ENCODE data around the gene MAST4.
A peak's percentile ranks its signal among the peaks of the same experiment; 100 is the strongest.

MAST4 gene

DNA sequence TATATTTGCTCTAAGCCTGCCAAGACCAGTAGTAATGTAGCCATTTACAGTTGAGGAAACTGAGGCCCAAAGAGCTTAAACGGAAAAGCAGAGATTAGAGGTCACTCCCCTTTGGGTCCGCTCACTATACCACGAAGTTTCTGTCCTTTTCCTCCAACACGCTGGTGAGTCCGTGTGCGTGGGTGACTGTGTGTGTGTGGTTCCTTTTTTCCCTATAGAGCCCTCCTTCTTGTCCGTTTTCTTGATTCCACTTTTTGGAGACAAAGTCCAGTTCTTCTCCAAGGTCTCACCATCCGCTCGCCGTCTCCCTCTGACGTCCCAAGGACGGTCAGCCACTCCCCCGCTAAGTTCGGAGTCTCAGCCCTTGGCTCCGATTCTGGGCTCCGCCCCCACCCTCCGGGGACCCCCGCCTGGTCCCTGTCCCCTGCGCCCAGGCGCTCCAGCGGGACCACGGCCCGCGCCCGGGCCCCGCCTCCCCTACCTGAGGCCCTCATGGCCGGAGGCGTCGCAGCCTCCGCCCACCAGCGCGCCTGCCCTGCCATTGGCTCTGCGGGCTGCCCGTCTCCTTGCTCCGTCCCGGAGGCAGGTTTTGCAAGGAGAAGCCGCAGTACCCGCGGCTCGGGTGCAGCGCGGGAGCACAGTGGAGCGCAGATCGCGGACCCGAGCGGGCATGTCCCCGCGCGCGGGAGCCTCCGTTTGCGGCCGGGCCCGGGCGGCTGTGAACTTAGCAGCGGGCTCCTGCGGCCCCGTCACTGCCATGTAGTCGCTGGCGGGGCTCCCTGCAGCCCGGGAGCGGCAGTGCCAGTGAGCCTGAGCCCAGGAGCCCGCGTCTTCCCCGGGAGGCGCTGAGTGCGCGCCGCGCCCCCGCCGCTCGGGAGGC lies at the start of gene MAST4:
Gene MAST4 (plus strand): TSS at position 638 of the 880 bp plus-strand sequence. CDS start 263 bp downstream, outside the sequence.
- Mint-ChIP-seq H3K4me1 (peaks cover 8% of the 10 kb centered on the region), H3K27ac (no peak within 1 kb of the TSS), H3K4me3 (peak within 1 kb of the TSS; percentile 56), H3K36me3 (no peaks in the 10 kb centered on the region), H3K9me3 (no peaks in the 10 kb centered on the region)
- ATAC-seq (peak; percentile 86), DNase-seq (ENCODE audit: low spot score in 2 of 2) (peak; percentile 39 to 80)

DNA sequence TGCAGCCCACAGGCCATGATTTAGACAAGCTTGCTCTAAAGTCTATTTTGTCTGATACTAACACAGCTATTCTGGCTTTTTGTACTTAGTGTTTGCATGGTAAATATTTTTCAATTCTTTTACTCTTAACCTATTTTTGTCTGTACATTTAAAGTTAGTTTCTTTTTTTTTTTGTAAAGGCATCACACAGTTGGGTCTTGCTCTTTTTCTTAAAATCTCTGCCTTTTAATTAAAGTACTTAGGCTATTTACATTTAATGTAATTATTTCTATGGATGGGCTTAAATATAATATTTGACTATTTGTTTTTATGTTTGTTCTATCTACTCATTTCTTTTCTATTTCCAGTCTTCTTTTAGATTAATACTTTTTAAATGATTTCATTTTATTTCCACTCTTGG lies 49.7 kb upstream of the MAST4 start:
- peaks cover 17% of the 10 kb centered on the region for H3K9me3 Mint-ChIP-seq
- no peak overlapping the region for H3K4me3 Mint-ChIP-seq
- ATAC-seq (no peak), DNase-seq (ENCODE audit: low spot score in 2 of 2) (no peak)
- no peaks in the 10 kb centered on the region for H3K36me3 Mint-ChIP-seq
- no peak overlapping the region for H3K27ac Mint-ChIP-seq
- no peaks in the 10 kb centered on the region for H3K4me1 Mint-ChIP-seq

DNA sequence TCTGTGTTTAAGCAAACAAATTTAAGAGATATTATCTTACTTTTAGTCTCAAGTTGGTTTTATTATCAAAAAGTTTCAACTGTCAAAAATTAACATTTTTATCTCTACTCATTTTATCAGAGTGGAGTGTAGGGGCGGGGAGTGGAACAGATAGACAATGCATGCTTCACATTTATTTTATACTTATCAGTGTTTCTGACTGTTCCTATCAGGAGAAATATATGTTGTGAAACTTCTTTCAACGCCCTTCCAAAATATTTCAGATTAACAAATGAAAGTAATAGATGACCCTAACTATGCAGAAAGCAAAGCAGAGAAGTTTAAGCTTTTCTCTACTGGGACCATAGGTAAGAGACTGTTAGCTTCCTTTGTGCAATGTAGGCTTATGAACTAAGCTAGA lies 44.9 kb upstream of the MAST4 start:
- no peaks in the 10 kb centered on the region for H3K36me3 Mint-ChIP-seq
- DNase-seq (ENCODE audit: low spot score in 2 of 2) (no peak), ATAC-seq (no peak)
- peaks cover 13% of the 10 kb centered on the region for H3K9me3 Mint-ChIP-seq
- H3K4me1 Mint-ChIP-seq: peaks cover 5% of the 10 kb centered on the region
- H3K27ac Mint-ChIP-seq: no peak overlapping the region
- no peak overlapping the region for H3K4me3 Mint-ChIP-seq

DNA sequence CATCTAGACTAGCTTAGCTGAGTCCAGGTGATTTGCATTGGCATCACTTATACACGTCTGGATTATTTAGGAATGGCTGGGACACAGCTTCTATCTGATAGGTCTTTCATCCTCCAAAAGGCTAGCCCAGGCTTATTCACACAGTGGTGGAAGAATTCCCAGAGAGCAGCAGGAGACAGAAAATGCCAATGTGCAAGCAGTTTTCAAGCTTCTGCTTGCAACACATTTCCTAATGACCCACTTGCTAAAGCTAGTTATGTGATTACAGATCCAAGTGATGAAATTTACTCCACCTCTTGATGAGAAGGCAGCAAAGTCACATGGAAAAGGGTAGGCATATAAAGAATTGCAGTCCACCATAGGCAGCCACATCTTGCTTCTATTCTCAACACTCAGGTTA lies 44.2 kb upstream of the MAST4 start:
- H3K27ac Mint-ChIP-seq: no peak overlapping the region
- no peaks in the 10 kb centered on the region for H3K36me3 Mint-ChIP-seq
- H3K4me3 Mint-ChIP-seq: no peak overlapping the region
- ATAC-seq (no peak), DNase-seq (ENCODE audit: low spot score in 2 of 2) (no peak)
- H3K4me1 Mint-ChIP-seq: peaks cover 5% of the 10 kb centered on the region
- H3K9me3 Mint-ChIP-seq: peaks cover 13% of the 10 kb centered on the region

GRCh38 chr5:66553368-66553912 lies 42.8 kb upstream of the MAST4 start:
- no peak overlapping the region for H3K4me3 Mint-ChIP-seq
- no peak overlapping the region for H3K27ac Mint-ChIP-seq
- DNase-seq (ENCODE audit: low spot score in 2 of 2): no peak
- H3K36me3 Mint-ChIP-seq: no peaks in the 10 kb centered on the region
- peaks cover 9% of the 10 kb centered on the region for H3K9me3 Mint-ChIP-seq
- no peak for ATAC-seq
- H3K4me1 Mint-ChIP-seq: peaks cover 8% of the 10 kb centered on the region

DNA sequence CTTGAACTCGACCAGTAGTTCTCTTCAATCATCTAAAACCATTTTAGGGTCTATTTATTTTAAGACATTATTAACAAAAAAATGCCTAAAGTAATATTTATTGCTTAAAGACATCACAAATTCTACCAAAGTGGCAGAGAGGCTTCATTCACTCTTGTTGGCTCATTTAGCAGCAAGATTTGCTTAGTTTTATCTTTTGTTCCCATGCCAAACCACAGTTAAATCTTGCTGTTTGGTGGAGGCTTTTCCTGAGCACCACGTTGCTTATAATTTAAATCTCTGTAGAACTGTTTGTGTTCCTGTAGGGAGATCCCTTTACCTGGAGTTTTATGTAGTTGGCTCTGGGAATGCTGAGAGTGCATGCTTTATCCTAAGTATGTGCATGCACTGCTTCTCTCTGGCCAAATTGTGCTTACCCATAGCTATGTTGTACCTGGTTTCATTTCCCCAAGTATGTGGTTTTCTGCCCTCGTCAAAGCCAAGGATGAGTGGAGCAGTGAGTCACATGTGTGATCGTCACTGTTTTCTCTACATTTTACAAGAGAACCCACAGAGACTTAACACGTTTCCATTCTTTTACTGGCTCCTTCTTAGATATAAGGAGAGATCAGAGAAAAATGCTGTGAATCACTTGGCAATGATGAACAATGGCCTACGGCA lies 42.1 kb upstream of the MAST4 start:
- DNase-seq (ENCODE audit: low spot score in 2 of 2) (no peak), ATAC-seq (peak; percentile 90)
- Mint-ChIP-seq H3K27ac (no peak overlapping the region), H3K9me3 (peaks cover 7% of the 10 kb centered on the region), H3K4me1 (peaks cover 10% of the 10 kb centered on the region), H3K4me3 (no peak overlapping the region), H3K36me3 (no peaks in the 10 kb centered on the region)

- H3K9me3 Mint-ChIP-seq: peaks cover 3% of the 10 kb centered on the region
- H3K4me3 Mint-ChIP-seq: no peak overlapping the region
- no peak for DNase-seq (ENCODE audit: low spot score in 2 of 2)
- H3K27ac Mint-ChIP-seq: no peak overlapping the region
- H3K36me3 Mint-ChIP-seq: no peaks in the 10 kb centered on the region
- peaks cover 10% of the 10 kb centered on the region for H3K4me1 Mint-ChIP-seq
- ATAC-seq: no peak
These were observed 41.3 kb upstream of the MAST4 start for GRCh38 chr5:66554884-66555283.

- DNase-seq (ENCODE audit: low spot score in 2 of 2) (no peak), ATAC-seq (peak; percentile 79)
- Mint-ChIP-seq H3K27ac (no peak overlapping the region), H3K36me3 (no peaks in the 10 kb centered on the region), H3K4me3 (no peak overlapping the region), H3K4me1 (peaks cover 10% of the 10 kb centered on the region), H3K9me3 (peaks cover 3% of the 10 kb centered on the region)
These were observed 37.6 kb upstream of the MAST4 start for GRCh38 chr5:66558560-66558959.

DNA sequence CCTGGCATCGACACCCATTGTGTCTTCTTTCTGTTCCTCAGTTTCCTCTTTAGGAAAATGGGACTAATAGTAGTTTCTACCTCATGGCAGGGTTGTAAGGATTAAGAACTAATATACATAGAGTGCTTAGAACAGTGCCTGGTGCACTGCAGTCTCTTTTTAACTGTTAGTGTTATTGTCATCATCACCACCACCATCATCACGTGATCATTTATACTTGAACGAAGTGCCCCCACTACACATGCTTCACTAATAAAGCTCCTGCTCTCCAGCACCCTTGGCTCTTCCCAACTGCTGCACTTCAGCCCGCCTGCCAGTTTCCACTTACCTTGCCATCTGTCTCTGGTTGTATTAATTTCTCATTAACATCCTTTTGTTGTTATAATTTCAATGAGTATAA lies 35.8 kb upstream of the MAST4 start:
- no peak overlapping the region for H3K27ac Mint-ChIP-seq
- ATAC-seq: no peak
- peaks cover 2% of the 10 kb centered on the region for H3K9me3 Mint-ChIP-seq
- no peaks in the 10 kb centered on the region for H3K36me3 Mint-ChIP-seq
- peaks cover 5% of the 10 kb centered on the region for H3K4me1 Mint-ChIP-seq
- no peak for DNase-seq (ENCODE audit: low spot score in 2 of 2)
- H3K4me3 Mint-ChIP-seq: no peak overlapping the region

DNA sequence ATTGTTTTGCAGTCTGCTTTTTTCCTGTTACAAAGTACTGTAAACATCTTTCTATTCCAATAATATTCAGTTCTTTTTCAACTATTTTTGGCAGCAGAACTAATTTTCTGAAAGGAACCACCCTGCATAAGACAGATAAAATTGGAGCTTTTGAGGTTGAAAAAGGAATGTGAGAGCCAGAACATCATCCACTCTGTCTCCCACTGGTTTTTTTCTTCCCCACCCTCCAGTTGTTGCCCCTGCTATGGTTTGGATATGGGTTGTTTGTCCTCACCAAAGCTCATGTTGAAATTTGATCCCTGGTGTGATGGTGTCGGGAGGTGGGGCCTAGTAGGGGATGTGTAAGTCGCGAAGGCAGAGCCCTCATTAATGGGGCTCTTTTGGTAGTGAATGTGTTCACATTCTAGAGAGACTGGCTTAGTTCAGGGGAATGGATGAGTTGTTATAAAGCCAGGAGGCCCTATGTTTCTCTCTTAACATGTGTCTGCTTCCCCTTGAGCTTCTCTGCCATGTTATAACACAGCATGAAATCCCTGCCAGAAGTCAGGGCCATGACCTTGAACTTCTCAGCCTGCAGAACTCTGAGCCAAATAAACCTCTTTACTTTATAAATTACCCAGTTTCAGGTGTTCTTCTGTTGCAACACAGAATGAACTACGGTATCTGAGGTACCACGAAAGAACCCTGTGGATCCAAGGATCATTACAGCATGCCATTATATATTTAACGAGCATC lies 34.8 kb upstream of the MAST4 start:
- no peaks in the 10 kb centered on the region for H3K36me3 Mint-ChIP-seq

DNA sequence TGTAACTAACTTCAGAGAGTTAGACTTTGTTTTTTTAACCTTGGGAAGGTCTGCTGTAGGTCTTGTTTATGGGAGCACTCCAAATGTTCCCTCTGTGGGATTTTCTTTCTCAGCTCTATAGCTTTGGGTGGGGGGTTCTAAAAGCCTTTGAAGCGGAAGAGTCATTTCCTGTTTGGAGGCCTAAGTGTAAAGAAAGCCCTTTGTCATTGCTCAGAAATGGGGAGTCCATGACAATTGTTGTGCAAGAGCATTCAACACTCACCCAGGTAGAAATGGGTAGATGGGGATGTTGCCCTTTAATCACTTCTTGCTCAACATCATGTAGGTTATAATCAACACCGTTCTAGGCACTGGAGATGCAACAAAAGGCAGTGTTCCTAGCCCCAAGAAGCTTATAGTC lies 30.3 kb upstream of the MAST4 start:
- no peaks in the 10 kb centered on the region for H3K9me3 Mint-ChIP-seq
- no peak for ATAC-seq
- no peak for DNase-seq (ENCODE audit: low spot score in 2 of 2)

More for the DNA sequence above, 34.8 kb upstream of the MAST4 start:
- ATAC-seq: no peak
- Mint-ChIP-seq H3K27ac (no peak overlapping the region), H3K4me1 (peaks cover 5% of the 10 kb centered on the region), H3K9me3 (no peaks in the 10 kb centered on the region), H3K4me3 (no peak overlapping the region)
- DNase-seq (ENCODE audit: low spot score in 2 of 2): no peak

DNA sequence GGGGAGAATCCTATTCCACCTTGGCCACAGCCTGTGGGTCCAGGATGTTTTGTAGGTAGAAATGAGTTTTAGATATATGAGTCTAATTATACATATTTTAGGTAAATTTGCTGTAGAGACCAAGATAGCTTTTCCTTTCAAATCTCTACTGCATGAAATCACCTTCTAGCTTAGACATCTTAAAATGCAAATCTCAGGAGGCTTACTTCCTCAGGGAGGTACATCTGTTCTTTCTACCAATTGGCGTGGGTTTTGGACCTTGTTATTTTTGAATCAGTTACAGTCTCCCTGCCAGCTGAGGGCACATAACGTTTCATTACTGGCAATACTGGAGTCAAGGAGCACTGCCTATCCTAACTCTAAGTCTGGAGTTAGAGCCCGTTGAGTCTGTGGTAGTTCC lies 28.7 kb upstream of the MAST4 start:
- no peak for ATAC-seq
- H3K36me3 Mint-ChIP-seq: no peaks in the 10 kb centered on the region

More for the DNA sequence above, 30.3 kb upstream of the MAST4 start:
- H3K4me1 Mint-ChIP-seq: no peaks in the 10 kb centered on the region
- H3K4me3 Mint-ChIP-seq: no peak overlapping the region
- H3K36me3 Mint-ChIP-seq: no peaks in the 10 kb centered on the region
- no peak overlapping the region for H3K27ac Mint-ChIP-seq

DNA sequence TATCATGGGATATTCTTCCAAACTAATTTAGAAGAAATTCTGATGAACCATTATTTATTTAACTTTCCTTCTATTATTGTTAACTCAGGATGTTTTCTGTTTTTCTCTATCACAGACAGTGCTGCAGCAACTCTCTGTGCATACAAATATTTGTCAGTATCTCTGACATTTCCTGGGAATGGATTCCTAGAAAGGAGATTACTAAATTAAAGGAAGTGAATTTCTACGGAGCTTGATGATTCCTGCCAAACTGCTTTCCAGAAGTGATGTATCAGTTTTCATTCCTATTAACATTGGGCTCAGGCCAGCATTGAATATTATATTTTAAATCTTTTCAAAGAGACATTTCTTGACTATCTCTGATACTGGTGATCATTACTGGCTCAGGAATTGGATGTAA lies 26.0 kb upstream of the MAST4 start:
- no peaks in the 10 kb centered on the region for H3K36me3 Mint-ChIP-seq
- H3K4me1 Mint-ChIP-seq: no peaks in the 10 kb centered on the region
- ATAC-seq: no peak
- no peak overlapping the region for H3K4me3 Mint-ChIP-seq
- H3K27ac Mint-ChIP-seq: no peak overlapping the region
- no peak for DNase-seq (ENCODE audit: low spot score in 2 of 2)
- no peaks in the 10 kb centered on the region for H3K9me3 Mint-ChIP-seq

More for the DNA sequence above, 28.7 kb upstream of the MAST4 start:
- Mint-ChIP-seq H3K4me3 (no peak overlapping the region), H3K27ac (no peak overlapping the region), H3K9me3 (no peaks in the 10 kb centered on the region), H3K4me1 (no peaks in the 10 kb centered on the region)
- DNase-seq (ENCODE audit: low spot score in 2 of 2): no peak

- Mint-ChIP-seq H3K4me1 (no peaks in the 10 kb centered on the region), H3K4me3 (no peak overlapping the region), H3K36me3 (no peaks in the 10 kb centered on the region), H3K27ac (no peak overlapping the region), H3K9me3 (no peaks in the 10 kb centered on the region)
- ATAC-seq: no peak
- no peak for DNase-seq (ENCODE audit: low spot score in 2 of 2)
These were observed 22.5 kb upstream of the MAST4 start for GRCh38 chr5:66573733-66574132.

GRCh38 chr5:66582499-66583165 lies 13.6 kb upstream of the MAST4 start:
- DNase-seq (ENCODE audit: low spot score in 2 of 2) (no peak), ATAC-seq (no peak)
- Mint-ChIP-seq H3K4me3 (no peak overlapping the region), H3K36me3 (no peaks in the 10 kb centered on the region), H3K27ac (no peak overlapping the region), H3K9me3 (no peaks in the 10 kb centered on the region), H3K4me1 (no peaks in the 10 kb centered on the region)

Data from stimulated activated effector memory CD8-positive, alpha-beta T cell treated with anti-CD3 and anti-CD28 coated beads, Interleukin-12 subunit alpha, Interleukin-12 subunit beta, amount 100 ng/mL, for 72 hours (primary cell).